ENCODE results near the gene BTN2A1. TPM values are rescaled to one million over a fixed set of nuclear protein-coding genes. Genes with fewer than 3 reads are reported as not detected.

Gene BTN2A1
- 7.3 and 10.2 TPM in 2 replicates for total RNA-seq

DNA sequence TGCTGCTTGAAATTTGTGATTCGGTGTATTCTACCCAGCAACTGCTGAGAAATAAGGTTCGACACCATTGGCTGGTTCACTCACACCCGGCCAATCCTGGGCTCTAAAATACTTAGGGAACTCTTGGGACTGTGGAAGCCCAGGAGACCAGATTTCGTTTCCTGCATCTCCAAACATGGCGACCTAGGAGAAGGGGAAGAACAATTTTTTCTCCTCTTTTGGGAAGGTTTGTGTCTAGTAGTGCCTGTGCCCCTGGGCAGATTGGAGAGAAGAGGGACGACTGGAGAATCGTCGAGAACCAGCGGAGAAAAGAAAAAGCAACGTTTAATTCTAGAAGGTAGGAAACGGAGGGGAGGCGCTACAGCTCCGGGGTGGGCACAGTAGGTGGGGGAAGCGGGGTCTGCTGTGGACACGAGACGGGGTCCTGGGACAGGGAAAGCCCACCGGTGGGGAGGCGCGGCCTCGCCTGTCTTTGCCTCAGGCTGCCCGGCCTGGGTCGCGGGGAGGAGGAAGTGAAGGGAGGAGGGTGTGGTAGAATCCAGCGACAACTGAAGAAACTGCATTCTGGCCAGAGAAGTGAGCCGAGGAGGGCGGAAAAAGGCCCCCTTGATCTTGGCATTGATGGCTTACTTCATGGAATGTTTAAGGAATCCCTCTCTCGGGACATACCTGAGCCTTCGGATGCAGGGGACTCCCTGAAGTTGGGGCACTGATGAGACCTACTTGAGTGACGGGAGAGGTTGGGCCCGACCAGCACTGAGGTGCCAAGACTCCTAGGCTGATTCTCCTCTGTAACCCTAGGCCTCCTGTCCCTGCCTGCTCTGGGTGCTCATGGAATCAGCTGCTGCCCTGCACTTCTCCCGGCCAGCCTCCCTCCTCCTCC, at the start of gene BTN2A1:
Gene BTN2A1 (plus strand): TSS at position 150 of the 883 bp plus-strand sequence. CDS start 682 bp downstream, at position 832.

DNA sequence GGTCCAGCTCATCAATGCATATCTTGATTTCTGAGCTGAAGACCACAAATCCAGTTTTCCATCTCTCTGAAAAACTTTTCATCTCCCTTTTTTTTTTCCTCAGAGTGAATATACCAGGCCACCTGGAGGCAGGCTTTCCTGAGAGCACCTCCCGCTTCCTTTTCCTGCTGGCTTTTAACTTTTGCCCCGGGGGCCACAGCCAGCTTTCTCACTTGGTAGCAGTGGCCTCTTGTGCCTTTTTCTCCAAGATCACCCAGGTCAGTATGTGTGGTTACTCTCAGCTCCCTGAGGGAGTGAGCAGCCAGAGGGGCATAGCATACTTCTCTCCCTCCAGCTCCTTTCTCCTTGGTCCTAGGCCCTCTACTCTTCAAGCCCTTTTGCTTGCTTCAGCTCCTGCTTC, 42.3 kb downstream of the BTN2A1 start, which contains the start of gene BTN1A1:
Gene BTN1A1 (plus strand): TSS at position 202 of the 400 bp plus-strand sequence. CDS start 984 bp downstream, outside the sequence.

Other genes with a start within 250 kb of the BTN2A1 start
- gene BTN3A2, start 92.8 kb upstream of the BTN2A1 start, total RNA-seq = 14.3 and 32.9 TPM in 2 replicates
- 10.8 and 15.0 TPM in 2 replicates for gene BTN2A2, start 74.8 kb upstream of the BTN2A1 start, total RNA-seq
- 32.7 and 37.2 TPM in 2 replicates for gene BTN3A1, start 55.7 kb upstream of the BTN2A1 start, total RNA-seq
- gene BTN3A3, start 17.5 kb upstream of the BTN2A1 start, total RNA-seq = 27.9 and 38.2 TPM in 2 replicates
- not detected in 2 replicates for gene BTN1A1, start 42.3 kb downstream of the BTN2A1 start, total RNA-seq
- gene HMGN4, start 80.4 kb downstream of the BTN2A1 start, total RNA-seq = 79.7 and 106 TPM in 2 replicates
- gene ABT1, start 139.0 kb downstream of the BTN2A1 start, total RNA-seq = 10.6 and 11.8 TPM in 2 replicates
- 16.4 and 17.2 TPM in 2 replicates for gene ZNF322, start 201.8 kb downstream of the BTN2A1 start, total RNA-seq

All from smooth muscle cell of trachea (primary cell).